Loucy (cell line): ENCODE data around the gene ZKSCAN4.

Source experiments
- H2AFZ ChIP-seq: fragments of 200-600 bp; sonication (generic); 2 replicates; pipeline ENCODE4 v1.6.0; 2016; ENCODE audit warnings: antibody characterized with exemption, mild to moderate bottlenecking, low read length, moderate library complexity
- H3F3A ChIP-seq: fragments of 200-600 bp; 2 replicates; pipeline ENCODE4 v1.6.0; 2016; ENCODE audit warnings: antibody characterized with exemption, low read depth, mild to moderate bottlenecking
- H3K27me3 ChIP-seq: fragments of 200-600 bp; sonication (generic); 2 replicates; pipeline ENCODE4 v1.6.1; 2014; ENCODE audit warnings: low read length, mild to moderate bottlenecking; ENCODE audit not compliant: insufficient read depth, poor library complexity, severe bottlenecking
- H3K36me3 ChIP-seq: fragments of 200-600 bp; sonication (generic); 2 replicates; pipeline ENCODE4 v1.6.1; 2016; ENCODE audit warnings: low read length; ENCODE audit not compliant: insufficient read depth
- H3K4me1 ChIP-seq: fragments of 200-600 bp; sonication (generic); 2 replicates; pipeline ENCODE4 v1.5.1; 2014; ENCODE audit warnings: low read length, mild to moderate bottlenecking; ENCODE audit not compliant: insufficient read depth, poor library complexity, severe bottlenecking
- H3K4me2 ChIP-seq: fragments of 200-600 bp; sonication (generic); 2 replicates; pipeline ENCODE4 v1.6.0; 2014; ENCODE audit warnings: antibody characterized with exemption, low read length, low read depth, mild to moderate bottlenecking; ENCODE audit not compliant: poor library complexity, severe bottlenecking
- H3K4me3 ChIP-seq: fragments of 200-600 bp; sonication (generic); 2 replicates; pipeline ENCODE4 v1.5.1; 2014; ENCODE audit warnings: low read length, mild to moderate bottlenecking, mixed read lengths; ENCODE audit not compliant: poor library complexity, severe bottlenecking
- H3K79me2 ChIP-seq: fragments of 200-600 bp; sonication (generic); 2 replicates; pipeline ENCODE4 v1.6.1; 2014; ENCODE audit warnings: low read length; ENCODE audit not compliant: insufficient read depth
- H3K9ac ChIP-seq: fragments of 200-600 bp; sonication (generic); 2 replicates; pipeline ENCODE4 v1.6.0; 2014; ENCODE audit warnings: mild to moderate bottlenecking, low read depth, low read length, moderate library complexity; ENCODE audit not compliant: poor library complexity, severe bottlenecking
- H3K9me2 ChIP-seq: fragments of 200-600 bp; sonication (generic); replicated peaks from 2 replicates; pipeline ENCODE4 v1.6.1; 2016; ENCODE audit warnings: low read depth, low read length, mixed read lengths
- H3K9me3 ChIP-seq: fragments of 200-600 bp; sonication (generic); 2 replicates; pipeline ENCODE4 v1.6.1; 2014; ENCODE audit warnings: mild to moderate bottlenecking, antibody characterized with exemption, low read length, low read depth; ENCODE audit not compliant: insufficient read depth
- H4K20me1 ChIP-seq: fragments of 200-600 bp; sonication (generic); 2 replicates; pipeline ENCODE4 v1.6.0; 2014; ENCODE audit warnings: antibody characterized with exemption, low read length, mild to moderate bottlenecking; ENCODE audit not compliant: insufficient read depth, poor library complexity, severe bottlenecking
- EZH2phosphoT487 ChIP-seq: fragments of 200-600 bp; IDR thresholded peaks from 2 replicates; pipeline ENCODE4 v1.6.1; 2018; ENCODE audit warnings: antibody characterized with exemption, mild to moderate bottlenecking, moderate library complexity, borderline replicate concordance
- TF ChIP-seq, protein P1 (sequence below): fragments of 200-600 bp; sonication (generic); conservative IDR thresholded peaks from 2 replicates; pipeline ENCODE4 v1.5.1; 2014; ENCODE audit warnings: mild to moderate bottlenecking, antibody characterized with exemption, low read length

Gene ZKSCAN4

DNA sequence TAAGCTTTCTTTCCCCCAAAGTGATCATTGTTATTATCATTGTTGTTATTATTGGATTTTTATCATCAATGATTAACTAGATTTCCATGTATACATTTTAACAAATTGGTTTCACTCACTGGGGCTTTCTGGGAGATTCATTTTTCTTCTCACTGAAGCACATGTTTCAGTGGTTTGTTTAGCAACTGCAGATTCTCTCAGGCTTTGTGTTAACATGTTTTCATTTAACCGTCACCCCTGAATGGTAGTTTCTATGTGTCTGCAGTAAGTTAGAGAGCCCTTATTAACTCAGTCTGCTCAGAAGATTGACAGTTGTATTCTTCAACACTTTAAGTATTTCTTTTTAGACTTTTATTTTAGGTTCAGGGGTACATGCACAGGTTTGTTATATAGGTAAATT is 12.4 kb downstream of the ZKSCAN4 start:
- Histone ChIP-seq H3K4me2 (no peak overlapping the region), H3K9me2 (no peaks in the 10 kb centered on the region), H3K9me3 (no peaks in the 10 kb centered on the region), H4K20me1 (no peaks in the 10 kb centered on the region), H3K79me2 (no peaks in the 10 kb centered on the region), H3K9ac (no peak overlapping the region), H3F3A (no peaks in the 10 kb centered on the region), H3K4me1 (no peaks in the 10 kb centered on the region), H2AFZ (no peak overlapping the region), H3K27me3 (no peaks in the 10 kb centered on the region), H3K4me3 (no peak overlapping the region), H3K36me3 (no peaks in the 10 kb centered on the region)
- TF ChIP-seq EZH2phosphoT487 = no peak
- TF ChIP-seq, protein P1, sequence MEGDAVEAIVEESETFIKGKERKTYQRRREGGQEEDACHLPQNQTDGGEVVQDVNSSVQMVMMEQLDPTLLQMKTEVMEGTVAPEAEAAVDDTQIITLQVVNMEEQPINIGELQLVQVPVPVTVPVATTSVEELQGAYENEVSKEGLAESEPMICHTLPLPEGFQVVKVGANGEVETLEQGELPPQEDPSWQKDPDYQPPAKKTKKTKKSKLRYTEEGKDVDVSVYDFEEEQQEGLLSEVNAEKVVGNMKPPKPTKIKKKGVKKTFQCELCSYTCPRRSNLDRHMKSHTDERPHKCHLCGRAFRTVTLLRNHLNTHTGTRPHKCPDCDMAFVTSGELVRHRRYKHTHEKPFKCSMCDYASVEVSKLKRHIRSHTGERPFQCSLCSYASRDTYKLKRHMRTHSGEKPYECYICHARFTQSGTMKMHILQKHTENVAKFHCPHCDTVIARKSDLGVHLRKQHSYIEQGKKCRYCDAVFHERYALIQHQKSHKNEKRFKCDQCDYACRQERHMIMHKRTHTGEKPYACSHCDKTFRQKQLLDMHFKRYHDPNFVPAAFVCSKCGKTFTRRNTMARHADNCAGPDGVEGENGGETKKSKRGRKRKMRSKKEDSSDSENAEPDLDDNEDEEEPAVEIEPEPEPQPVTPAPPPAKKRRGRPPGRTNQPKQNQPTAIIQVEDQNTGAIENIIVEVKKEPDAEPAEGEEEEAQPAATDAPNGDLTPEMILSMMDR = no peak

DNA sequence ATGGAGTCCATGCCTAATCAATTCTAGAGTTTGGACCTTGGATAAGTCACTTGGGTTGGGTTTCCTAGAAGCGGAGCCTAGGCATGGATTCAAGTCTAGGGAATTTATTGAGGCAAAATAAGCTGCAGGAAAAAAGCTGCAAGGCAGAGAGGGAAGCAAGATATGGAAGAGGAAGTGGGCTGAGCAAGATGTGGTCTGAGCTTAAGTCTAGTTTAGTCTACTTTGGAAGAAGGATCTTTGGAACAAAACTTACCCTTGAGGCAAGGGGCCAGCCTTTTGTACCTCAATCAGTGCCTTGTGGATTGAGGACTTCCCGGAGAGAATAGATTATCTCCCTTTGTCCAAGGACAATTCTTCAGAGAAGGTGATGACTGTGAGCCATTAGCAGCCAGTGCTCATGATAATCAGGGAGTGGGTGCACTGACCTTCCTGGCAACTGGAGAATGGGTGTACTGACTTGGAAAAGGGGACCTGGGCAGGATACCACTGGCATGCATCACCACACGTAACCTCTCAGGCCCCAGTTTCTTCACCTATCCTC is 16.1 kb downstream of the ZKSCAN4 start:
- no peaks in the 10 kb centered on the region for H4K20me1 ChIP-seq
- no peak for TF ChIP-seq EZH2phosphoT487
- TF ChIP-seq, protein P1 = no peak

DNA sequence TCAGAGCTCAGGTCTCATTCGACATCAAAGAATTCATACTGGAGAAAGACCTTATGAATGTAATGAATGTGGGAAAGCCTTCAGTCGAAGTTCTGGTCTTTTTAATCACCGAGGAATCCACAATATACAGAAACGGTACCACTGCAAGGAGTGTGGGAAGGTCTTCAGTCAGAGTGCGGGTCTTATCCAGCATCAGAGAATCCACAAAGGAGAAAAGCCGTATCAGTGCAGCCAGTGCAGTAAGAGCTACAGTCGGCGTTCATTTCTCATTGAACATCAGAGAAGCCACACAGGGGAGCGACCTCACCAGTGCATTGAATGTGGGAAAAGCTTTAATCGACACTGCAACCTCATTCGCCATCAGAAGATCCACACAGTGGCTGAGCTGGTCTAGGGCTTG is 19.3 kb downstream of the ZKSCAN4 start:
- H3K9me2 ChIP-seq = no peaks in the 10 kb centered on the region
- no peaks in the 10 kb centered on the region for H4K20me1 ChIP-seq
- no peak overlapping the region for H3K9ac ChIP-seq
- no peaks in the 10 kb centered on the region for H3F3A ChIP-seq
- H3K79me2 ChIP-seq = no peaks in the 10 kb centered on the region
- H3K27me3 ChIP-seq = no peaks in the 10 kb centered on the region
- no peak overlapping the region for H3K4me3 ChIP-seq
- H3K36me3 ChIP-seq = no peaks in the 10 kb centered on the region
- no peaks in the 10 kb centered on the region for H3K9me3 ChIP-seq
- H3K4me2 ChIP-seq = no peak overlapping the region
- no peaks in the 10 kb centered on the region for H3K4me1 ChIP-seq
- no peak for TF ChIP-seq EZH2phosphoT487
- H2AFZ ChIP-seq = no peak overlapping the region

More for the DNA sequence above, 16.1 kb downstream of the ZKSCAN4 start:
- H3K36me3 ChIP-seq = no peaks in the 10 kb centered on the region
- no peaks in the 10 kb centered on the region for H3K9me3 ChIP-seq
- no peak overlapping the region for H3K4me3 ChIP-seq
- no peaks in the 10 kb centered on the region for H3K79me2 ChIP-seq
- H3K9ac ChIP-seq = no peak overlapping the region
- no peaks in the 10 kb centered on the region for H3K4me1 ChIP-seq
- H2AFZ ChIP-seq = no peak overlapping the region
- H3K9me2 ChIP-seq = no peaks in the 10 kb centered on the region
- H3K4me2 ChIP-seq = no peak overlapping the region
- H3K27me3 ChIP-seq = no peaks in the 10 kb centered on the region
- H3F3A ChIP-seq = no peaks in the 10 kb centered on the region

DNA sequence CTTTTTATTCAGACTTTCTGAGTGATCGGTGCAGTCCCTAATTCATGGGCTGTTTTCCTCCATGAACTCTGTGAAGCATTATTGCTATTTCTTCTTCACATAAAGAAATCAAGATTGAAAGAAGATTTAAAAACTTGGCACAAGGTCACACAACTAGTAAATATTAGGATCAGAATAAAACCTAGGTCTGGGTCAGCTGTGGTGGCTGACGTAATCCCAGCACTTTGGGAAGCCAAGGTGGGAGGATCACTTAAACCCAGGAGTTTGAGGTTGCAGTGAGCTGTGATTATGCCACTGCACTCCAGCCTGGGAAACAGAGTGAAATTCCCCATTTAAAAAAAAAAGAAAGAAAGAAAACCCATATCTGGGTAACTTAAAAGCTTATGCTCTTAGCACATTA is 25.6 kb downstream of the ZKSCAN4 start:
- no peaks in the 10 kb centered on the region for H3K9me2 ChIP-seq
- H3K4me1 ChIP-seq = no peaks in the 10 kb centered on the region
- no peak overlapping the region for H3K4me3 ChIP-seq
- no peak overlapping the region for H3K9ac ChIP-seq
- no peaks in the 10 kb centered on the region for H3K79me2 ChIP-seq
- H4K20me1 ChIP-seq = no peaks in the 10 kb centered on the region
- H3F3A ChIP-seq = no peaks in the 10 kb centered on the region
- H3K9me3 ChIP-seq = no peaks in the 10 kb centered on the region
- no peak overlapping the region for H2AFZ ChIP-seq
- H3K4me2 ChIP-seq = no peak overlapping the region
- H3K27me3 ChIP-seq = no peaks in the 10 kb centered on the region
- no peaks in the 10 kb centered on the region for H3K36me3 ChIP-seq
- TF ChIP-seq EZH2phosphoT487 = no peak
- TF ChIP-seq, protein P1 = no peak
